Suprapubic skin (tissue), 4 donors: ENCODE results near the gene CTNNA3.

Experiments used
- CTCF ChIP-seq, 2 donors: fragments of 200-600 bp in 1 of 2; fragments of 450-650 bp in 1 of 2; sonication (generic) in 1 of 2; IDR thresholded peaks; one replicate each; pipeline ENCODE4 v1.5.1; 2016 to 2019; ENCODE audit warnings: antibody characterized with exemption in 2 of 2, mild to moderate bottlenecking in 1 of 2, moderate library complexity in 1 of 2
- POLR2A ChIP-seq, 2 donors: fragments of 450-650 bp; IDR thresholded peaks; one replicate each; pipeline ENCODE4 v1.6.1; 2017; ENCODE audit warnings: antibody characterized with exemption in 2 of 2, mild to moderate bottlenecking in 2 of 2, moderate library complexity in 2 of 2
- POLR2AphosphoS5 ChIP-seq, 3 donors: sonication (generic); formaldehyde crosslinking; IDR thresholded peaks; one replicate each; pipeline ENCODE4 v1.6.1; 2017; ENCODE audit warnings: antibody characterized with exemption in 3 of 3

DNA sequence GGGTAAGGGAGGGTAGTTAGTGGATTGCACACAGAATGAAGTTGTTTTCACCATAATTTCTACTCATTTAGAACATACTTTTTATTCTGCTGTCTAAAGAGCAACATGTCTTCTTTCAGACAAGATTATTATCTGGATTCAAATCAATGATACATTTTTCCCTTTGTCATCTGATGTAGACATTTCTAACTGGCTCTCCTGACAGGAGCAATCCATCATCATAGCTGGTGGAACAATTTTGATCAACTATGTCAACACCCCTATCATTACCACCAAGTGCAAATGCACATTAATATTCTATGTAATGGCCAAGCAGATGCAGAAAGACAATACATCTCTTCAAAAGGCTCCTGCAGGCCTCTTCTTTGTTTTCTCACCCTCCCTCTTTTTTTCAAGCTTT is 1443.0 kb downstream of the CTNNA3 start:
- no peak for TF ChIP-seq CTCF (IDR thresholded peaks at IDR 0.05)
- TF ChIP-seq POLR2A (IDR thresholded peaks at IDR 0.05) = no peak
- no peak for TF ChIP-seq POLR2AphosphoS5 (IDR thresholded peaks at IDR 0.05)
